ENCODE measurements around the gene ERBIN.

DNA sequence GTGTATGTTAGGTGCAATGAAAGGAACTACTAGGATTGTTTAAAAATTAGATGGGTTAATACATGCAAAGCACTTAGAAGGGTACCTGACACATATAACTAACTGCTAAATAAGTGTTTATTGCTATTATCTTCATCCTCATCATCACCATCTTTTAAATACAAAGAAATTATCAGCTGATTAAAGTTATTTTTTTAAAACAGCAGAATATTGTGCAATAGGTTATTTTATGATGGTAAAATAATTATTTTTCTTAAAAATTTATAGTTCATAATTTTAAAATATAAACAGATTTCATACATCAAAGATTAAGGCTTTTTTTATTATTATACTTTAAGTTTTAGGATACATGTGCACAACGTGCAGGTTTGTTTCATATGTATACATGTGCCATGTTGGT lies 130.9 kb downstream of the ERBIN start:
- no peak for TF ChIP-seq TAF1 (IDR thresholded peaks at IDR 0.05; ENCODE audit: low read depth)
- TF ChIP-seq, protein P1, sequence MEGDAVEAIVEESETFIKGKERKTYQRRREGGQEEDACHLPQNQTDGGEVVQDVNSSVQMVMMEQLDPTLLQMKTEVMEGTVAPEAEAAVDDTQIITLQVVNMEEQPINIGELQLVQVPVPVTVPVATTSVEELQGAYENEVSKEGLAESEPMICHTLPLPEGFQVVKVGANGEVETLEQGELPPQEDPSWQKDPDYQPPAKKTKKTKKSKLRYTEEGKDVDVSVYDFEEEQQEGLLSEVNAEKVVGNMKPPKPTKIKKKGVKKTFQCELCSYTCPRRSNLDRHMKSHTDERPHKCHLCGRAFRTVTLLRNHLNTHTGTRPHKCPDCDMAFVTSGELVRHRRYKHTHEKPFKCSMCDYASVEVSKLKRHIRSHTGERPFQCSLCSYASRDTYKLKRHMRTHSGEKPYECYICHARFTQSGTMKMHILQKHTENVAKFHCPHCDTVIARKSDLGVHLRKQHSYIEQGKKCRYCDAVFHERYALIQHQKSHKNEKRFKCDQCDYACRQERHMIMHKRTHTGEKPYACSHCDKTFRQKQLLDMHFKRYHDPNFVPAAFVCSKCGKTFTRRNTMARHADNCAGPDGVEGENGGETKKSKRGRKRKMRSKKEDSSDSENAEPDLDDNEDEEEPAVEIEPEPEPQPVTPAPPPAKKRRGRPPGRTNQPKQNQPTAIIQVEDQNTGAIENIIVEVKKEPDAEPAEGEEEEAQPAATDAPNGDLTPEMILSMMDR (IDR thresholded peaks at IDR 0.05; ENCODE audit: poor library complexity, severe bottlenecking) = no peak
